Ectodermal cell (in vitro differentiated cells): ENCODE results near the gene MFRP.

Experiments
- H3K27ac ChIP-seq: 2 replicates; pipeline ENCODE4 v1.7.0; 2013; ENCODE audit warnings: mild to moderate bottlenecking, low read depth, low read length; ENCODE audit not compliant: insufficient read depth, poor library complexity, severe bottlenecking
- H3K27me3 ChIP-seq: 2 replicates; pipeline ENCODE4 v1.7.0; 2013; ENCODE audit warnings: mild to moderate bottlenecking, low read length; ENCODE audit not compliant: insufficient read depth, control insufficient read depth, poor library complexity, severe bottlenecking
- H3K36me3 ChIP-seq: one replicate; pipeline ENCODE4 v1.7.0; 2013; ENCODE audit warnings: low read length; ENCODE audit not compliant: control insufficient read depth, insufficient read depth
- H3K4me1 ChIP-seq: one replicate; pipeline ENCODE4 v1.7.0; 2013; ENCODE audit warnings: low read length; ENCODE audit not compliant: control insufficient read depth, insufficient read depth
- H3K4me3 ChIP-seq: 2 replicates; pipeline ENCODE4 v1.7.0; 2013; ENCODE audit warnings: low read depth, low read length, control low read depth; ENCODE audit not compliant: insufficient read depth
- H3K9me3 ChIP-seq: 2 replicates; pipeline ENCODE4 v1.7.0; 2013; ENCODE audit warnings: mild to moderate bottlenecking, low read length, moderate library complexity; ENCODE audit not compliant: control insufficient read depth
- WGBS, 2 experiments: methylation state at CpG; one replicate each; pipeline ENCODE4 v1.1.7; 2013; ENCODE audit warnings: missing lambda C conversion rate in 2 of 2; 5-methylcytosine and 5-hydroxymethylcytosine counted together

MFRP gene

GRCh38 chr11:119316729-119317591 is 29.5 kb downstream of the MFRP start, which contains the start of gene MCAM:
Gene MCAM (minus strand): TSS chr11:119317130. CDS start chr11:119317101, 29 bp downstream.
- no peak within 1 kb of the TSS for H3K27ac ChIP-seq
- WGBS, 2 experiments = 1% methylated on average over 74 of the region's 74 CpGs
- no peaks in the 10 kb centered on the region for H3K9me3 ChIP-seq
- peaks cover 3% of the 10 kb centered on the region for H3K36me3 ChIP-seq
- peaks cover 32% of the 10 kb centered on the region for H3K27me3 ChIP-seq
- peak within 1 kb of the TSS; percentile 41 for H3K4me3 ChIP-seq
- peaks cover 52% of the 10 kb centered on the region for H3K4me1 ChIP-seq

GRCh38 chr11:119316016-119316728 is 30.3 kb downstream of the MFRP start:
- peaks cover 32% of the 10 kb centered on the region for H3K27me3 ChIP-seq
- H3K27ac ChIP-seq = no peak overlapping the region
- H3K36me3 ChIP-seq = peaks cover 3% of the 10 kb centered on the region
- WGBS, 2 experiments = 1 to 2% methylated on average over 46 of the region's 46 CpGs
- peaks cover 49% of the 10 kb centered on the region for H3K4me1 ChIP-seq
- H3K9me3 ChIP-seq = no peaks in the 10 kb centered on the region
- peak overlapping the region; percentile 41 for H3K4me3 ChIP-seq

- Histone ChIP-seq H3K27me3 (peaks cover 32% of the 10 kb centered on the region), H3K4me1 (peaks cover 42% of the 10 kb centered on the region), H3K27ac (no peak overlapping the region), H3K9me3 (no peaks in the 10 kb centered on the region), H3K36me3 (peaks cover 6% of the 10 kb centered on the region), H3K4me3 (peak overlapping the region; percentile 41)
- 9 to 11% methylated on average over 29 of the region's 29 CpGs for WGBS, 2 experiments
These were observed 31.1 kb downstream of the MFRP start for GRCh38 chr11:119315131-119316015.

GRCh38 chr11:119314726-119315125 is 31.8 kb downstream of the MFRP start:
- WGBS, 2 experiments = 85% methylated on average over 18 of the region's 18 CpGs

GRCh38 chr11:119310682-119311052 is 35.8 kb downstream of the MFRP start:
- Histone ChIP-seq H3K36me3 (peaks cover 10% of the 10 kb centered on the region), H3K27me3 (peaks cover 11% of the 10 kb centered on the region), H3K4me3 (no peak overlapping the region), H3K4me1 (peaks cover 19% of the 10 kb centered on the region), H3K9me3 (no peaks in the 10 kb centered on the region), H3K27ac (no peak overlapping the region)
- 94 to 95% methylated on average over 20 of the region's 20 CpGs for WGBS, 2 experiments

More at GRCh38 chr11:119314726-119315125, 31.8 kb downstream of the MFRP start:
- no peak overlapping the region for H3K27ac ChIP-seq
- no peaks in the 10 kb centered on the region for H3K9me3 ChIP-seq
- peaks cover 6% of the 10 kb centered on the region for H3K36me3 ChIP-seq
- peaks cover 32% of the 10 kb centered on the region for H3K27me3 ChIP-seq
- H3K4me3 ChIP-seq = peak overlapping the region; percentile 41
- H3K4me1 ChIP-seq = peaks cover 39% of the 10 kb centered on the region

- no peak overlapping the region for H3K4me3 ChIP-seq
- H3K4me1 ChIP-seq = peaks cover 14% of the 10 kb centered on the region
- no peak overlapping the region for H3K27ac ChIP-seq
- 91 to 93% methylated on average over 17 of the region's 17 CpGs for WGBS, 2 experiments
- H3K36me3 ChIP-seq = peaks cover 10% of the 10 kb centered on the region
- peaks cover 5% of the 10 kb centered on the region for H3K27me3 ChIP-seq
- H3K9me3 ChIP-seq = no peaks in the 10 kb centered on the region
These were observed 36.4 kb downstream of the MFRP start for GRCh38 chr11:119309953-119310681.

- Histone ChIP-seq H3K4me3 (no peak overlapping the region), H3K27ac (no peak overlapping the region), H3K27me3 (no peaks in the 10 kb centered on the region), H3K4me1 (peaks cover 14% of the 10 kb centered on the region), H3K36me3 (peaks cover 10% of the 10 kb centered on the region), H3K9me3 (no peaks in the 10 kb centered on the region)
- 95 to 96% methylated on average over 11 of the region's 11 CpGs for WGBS, 2 experiments
These were observed 37.1 kb downstream of the MFRP start for GRCh38 chr11:119309411-119309810.

- 88 to 89% methylated on average over 5 of the region's 5 CpGs for WGBS, 2 experiments
- Histone ChIP-seq H3K4me1 (peaks cover 14% of the 10 kb centered on the region), H3K36me3 (peaks cover 7% of the 10 kb centered on the region), H3K4me3 (no peak overlapping the region), H3K9me3 (no peaks in the 10 kb centered on the region), H3K27ac (no peak overlapping the region), H3K27me3 (no peaks in the 10 kb centered on the region)
These were observed 38.5 kb downstream of the MFRP start for GRCh38 chr11:119307974-119308373.

GRCh38 chr11:119307219-119307618 is 39.3 kb downstream of the MFRP start:
- Histone ChIP-seq H3K27me3 (no peaks in the 10 kb centered on the region), H3K4me3 (no peak overlapping the region), H3K4me1 (peaks cover 14% of the 10 kb centered on the region), H3K9me3 (no peaks in the 10 kb centered on the region), H3K36me3 (peaks cover 7% of the 10 kb centered on the region), H3K27ac (no peak overlapping the region)
- 83 to 95% methylated on average over 1 of the region's 1 CpG for WGBS, 2 experiments
